Neural cell (in vitro differentiated cells): ENCODE measurements around the gene DGKQ. TPM values are rescaled to one million over a fixed set of nuclear protein-coding genes. Genes with fewer than 3 reads are reported as not detected.

Experiments
- H2AFZ ChIP-seq: fragments of 200-600, 300-800 bp; sonication (generic), shearing (Covaris generic); 2 replicates; pipeline ENCODE4 v1.6.0; 2014; ENCODE audit warnings: low read depth, mild to moderate bottlenecking, antibody characterized with exemption, low read length, moderate library complexity
- H3F3A ChIP-seq: fragments of 200-600 bp; shearing (Covaris generic); 2 replicates; pipeline ENCODE4 v1.6.1; 2016; ENCODE audit warnings: mild to moderate bottlenecking, moderate library complexity, mixed read lengths, antibody characterized with exemption, low read length; ENCODE audit not compliant: insufficient read depth, poor library complexity, severe bottlenecking
- H3K27ac ChIP-seq: fragments of 200-600, 300-800 bp; sonication (generic), shearing (Covaris generic); 2 replicates; pipeline ENCODE4 v1.5.1; 2014; ENCODE audit warnings: mild to moderate bottlenecking, low read length, moderate library complexity
- H3K27me3 ChIP-seq: fragments of 300-800, 200-600 bp; sonication (generic), shearing (Covaris generic); 2 replicates; pipeline ENCODE4 v1.6.0; 2014; ENCODE audit warnings: mild to moderate bottlenecking, low read depth, low read length, moderate library complexity; ENCODE audit not compliant: insufficient read depth
- H3K36me3 ChIP-seq: fragments of 300-800, 200-600 bp; sonication (generic), shearing (Covaris generic); 2 replicates; pipeline ENCODE4 v1.5.1; 2014; ENCODE audit warnings: mild to moderate bottlenecking, antibody characterized with exemption, low read length, moderate library complexity; ENCODE audit not compliant: insufficient read depth
- H3K4me2 ChIP-seq: fragments of 300-800, 200-600 bp; sonication (generic), shearing (Covaris generic); 2 replicates; pipeline ENCODE4 v1.6.0; 2014; ENCODE audit warnings: mild to moderate bottlenecking, low read length
- H3K4me3 ChIP-seq: fragments of 300-800, 200-600 bp; sonication (generic), shearing (Covaris generic); 2 replicates; pipeline ENCODE4 v1.5.1; 2014; ENCODE audit warnings: mild to moderate bottlenecking, low read length, moderate library complexity
- H3K79me2 ChIP-seq: fragments of 200-600 bp; shearing (Covaris generic); replicated peaks from 2 replicates; pipeline ENCODE4 v1.6.0; 2014; ENCODE audit warnings: mild to moderate bottlenecking, low read length, moderate library complexity; ENCODE audit not compliant: insufficient read depth
- H3K9ac ChIP-seq: fragments of 300-800, 200-600 bp; sonication (generic), shearing (Covaris generic); 2 replicates; pipeline ENCODE4 v1.6.1; 2016; ENCODE audit warnings: mild to moderate bottlenecking, low read length, mixed read lengths
- H3K9me2 ChIP-seq: fragments of 200-600 bp; shearing (Covaris generic); 2 replicates; pipeline ENCODE4 v1.6.1; 2016; ENCODE audit warnings: mild to moderate bottlenecking, low read length, mixed read lengths; ENCODE audit not compliant: insufficient read depth
- H3K9me3 ChIP-seq: fragments of 200-600, 300-800 bp; sonication (generic), shearing (Covaris generic); 2 replicates; pipeline ENCODE4 v1.6.1; 2016; ENCODE audit warnings: mild to moderate bottlenecking, mixed run types, low read length, moderate library complexity, mixed read lengths
- H4K20me1 ChIP-seq: fragments of 200-600 bp; shearing (Covaris generic); 2 replicates; pipeline ENCODE4 v1.6.1; 2016; ENCODE audit warnings: mild to moderate bottlenecking, mixed run types; ENCODE audit not compliant: insufficient read depth
- EP300 ChIP-seq: fragments of 450-650 bp; conservative IDR thresholded peaks from 2 replicates; pipeline ENCODE4 v1.6.1; 2014; ENCODE audit warnings: antibody characterized with exemption, mild to moderate bottlenecking, moderate library complexity; ENCODE audit not compliant: poor library complexity, severe bottlenecking
- EZH2 ChIP-seq: fragments of 200-600, 300-800 bp; shearing (Covaris generic), sonication (generic); IDR thresholded peaks from 2 replicates; pipeline ENCODE4 v1.6.1; 2014; ENCODE audit warnings: antibody characterized with exemption, low read length, borderline replicate concordance, mild to moderate bottlenecking; ENCODE audit not compliant: insufficient read depth, poor library complexity, severe bottlenecking
- MXI1 ChIP-seq: fragments of 450-650 bp; conservative IDR thresholded peaks from 2 replicates; pipeline ENCODE4 v1.6.1; 2014; ENCODE audit warnings: antibody characterized with exemption, mild to moderate bottlenecking; ENCODE audit not compliant: poor library complexity, severe bottlenecking
- POLR2AphosphoS5 ChIP-seq: IDR thresholded peaks from 2 replicates; pipeline ENCODE4 v1.6.1; 2012
- RAD21 ChIP-seq: fragments of 450-650 bp; conservative IDR thresholded peaks from 2 replicates; pipeline ENCODE4 v1.6.1; 2014; ENCODE audit warnings: antibody characterized with exemption, mild to moderate bottlenecking, moderate library complexity
- SMC3 ChIP-seq: fragments of 450-650 bp; conservative IDR thresholded peaks from 2 replicates; pipeline ENCODE4 v1.6.1; 2014; ENCODE audit warnings: antibody characterized with exemption, mild to moderate bottlenecking, moderate library complexity; ENCODE audit not compliant: poor library complexity
- TAF1 ChIP-seq: IDR thresholded peaks from 2 replicates; pipeline ENCODE4 v1.6.1; 2012; ENCODE audit warnings: low read depth
- polyA plus RNA-seq: library from polyadenylated mRNA; depleted of rRNA; stranded (reverse); fragments of >200 nt; gene quantifications from 2 replicates; pipeline ENCODE4 v1.2.3, GENCODE V29; 2014
- TF ChIP-seq, protein P1 (sequence below): IDR thresholded peaks from 2 replicates; pipeline ENCODE4 v1.6.1; 2012; ENCODE audit warnings: borderline replicate concordance
- TF ChIP-seq, protein P2 (sequence below): fragments of 450-650 bp; IDR thresholded peaks from 2 replicates; pipeline ENCODE4 v1.5.1; 2014; ENCODE audit warnings: antibody characterized with exemption, mild to moderate bottlenecking, moderate library complexity; ENCODE audit not compliant: poor library complexity, severe bottlenecking

DGKQ gene
- polyA plus RNA-seq, 1 donor from 2014 or later, result 32.4 TPM

DNA sequence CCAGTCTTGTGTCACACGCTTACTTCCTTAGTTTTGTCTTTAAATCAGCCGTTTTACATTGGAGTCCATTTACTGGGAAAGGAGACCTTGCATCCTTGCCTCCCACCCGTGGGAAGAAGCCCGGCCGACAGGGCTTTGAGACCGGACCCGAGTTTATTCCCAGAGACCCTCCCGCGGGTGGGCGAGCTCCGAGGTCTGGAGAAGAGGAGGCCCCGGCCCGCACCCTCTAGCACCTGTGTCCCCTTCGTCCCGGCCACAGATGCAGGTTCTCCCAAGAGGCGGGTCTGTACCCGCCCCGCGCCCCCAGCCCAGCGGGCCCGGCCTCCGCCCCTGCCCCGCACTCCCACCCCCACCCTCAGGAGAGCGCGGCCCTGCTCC is 23.6 kb upstream of the DGKQ start:
- no peaks in the 10 kb centered on the region for H4K20me1 ChIP-seq
- TF ChIP-seq, protein P1, sequence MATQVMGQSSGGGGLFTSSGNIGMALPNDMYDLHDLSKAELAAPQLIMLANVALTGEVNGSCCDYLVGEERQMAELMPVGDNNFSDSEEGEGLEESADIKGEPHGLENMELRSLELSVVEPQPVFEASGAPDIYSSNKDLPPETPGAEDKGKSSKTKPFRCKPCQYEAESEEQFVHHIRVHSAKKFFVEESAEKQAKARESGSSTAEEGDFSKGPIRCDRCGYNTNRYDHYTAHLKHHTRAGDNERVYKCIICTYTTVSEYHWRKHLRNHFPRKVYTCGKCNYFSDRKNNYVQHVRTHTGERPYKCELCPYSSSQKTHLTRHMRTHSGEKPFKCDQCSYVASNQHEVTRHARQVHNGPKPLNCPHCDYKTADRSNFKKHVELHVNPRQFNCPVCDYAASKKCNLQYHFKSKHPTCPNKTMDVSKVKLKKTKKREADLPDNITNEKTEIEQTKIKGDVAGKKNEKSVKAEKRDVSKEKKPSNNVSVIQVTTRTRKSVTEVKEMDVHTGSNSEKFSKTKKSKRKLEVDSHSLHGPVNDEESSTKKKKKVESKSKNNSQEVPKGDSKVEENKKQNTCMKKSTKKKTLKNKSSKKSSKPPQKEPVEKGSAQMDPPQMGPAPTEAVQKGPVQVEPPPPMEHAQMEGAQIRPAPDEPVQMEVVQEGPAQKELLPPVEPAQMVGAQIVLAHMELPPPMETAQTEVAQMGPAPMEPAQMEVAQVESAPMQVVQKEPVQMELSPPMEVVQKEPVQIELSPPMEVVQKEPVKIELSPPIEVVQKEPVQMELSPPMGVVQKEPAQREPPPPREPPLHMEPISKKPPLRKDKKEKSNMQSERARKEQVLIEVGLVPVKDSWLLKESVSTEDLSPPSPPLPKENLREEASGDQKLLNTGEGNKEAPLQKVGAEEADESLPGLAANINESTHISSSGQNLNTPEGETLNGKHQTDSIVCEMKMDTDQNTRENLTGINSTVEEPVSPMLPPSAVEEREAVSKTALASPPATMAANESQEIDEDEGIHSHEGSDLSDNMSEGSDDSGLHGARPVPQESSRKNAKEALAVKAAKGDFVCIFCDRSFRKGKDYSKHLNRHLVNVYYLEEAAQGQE, result no peak
- TF ChIP-seq POLR2AphosphoS5 (no peak), EZH2 (no peak), MXI1 (no peak), TAF1 (no peak), EP300 (no peak), SMC3 (no peak), RAD21 (no peak)
- TF ChIP-seq, protein P2, sequence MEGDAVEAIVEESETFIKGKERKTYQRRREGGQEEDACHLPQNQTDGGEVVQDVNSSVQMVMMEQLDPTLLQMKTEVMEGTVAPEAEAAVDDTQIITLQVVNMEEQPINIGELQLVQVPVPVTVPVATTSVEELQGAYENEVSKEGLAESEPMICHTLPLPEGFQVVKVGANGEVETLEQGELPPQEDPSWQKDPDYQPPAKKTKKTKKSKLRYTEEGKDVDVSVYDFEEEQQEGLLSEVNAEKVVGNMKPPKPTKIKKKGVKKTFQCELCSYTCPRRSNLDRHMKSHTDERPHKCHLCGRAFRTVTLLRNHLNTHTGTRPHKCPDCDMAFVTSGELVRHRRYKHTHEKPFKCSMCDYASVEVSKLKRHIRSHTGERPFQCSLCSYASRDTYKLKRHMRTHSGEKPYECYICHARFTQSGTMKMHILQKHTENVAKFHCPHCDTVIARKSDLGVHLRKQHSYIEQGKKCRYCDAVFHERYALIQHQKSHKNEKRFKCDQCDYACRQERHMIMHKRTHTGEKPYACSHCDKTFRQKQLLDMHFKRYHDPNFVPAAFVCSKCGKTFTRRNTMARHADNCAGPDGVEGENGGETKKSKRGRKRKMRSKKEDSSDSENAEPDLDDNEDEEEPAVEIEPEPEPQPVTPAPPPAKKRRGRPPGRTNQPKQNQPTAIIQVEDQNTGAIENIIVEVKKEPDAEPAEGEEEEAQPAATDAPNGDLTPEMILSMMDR, result no peak
- H3F3A ChIP-seq, result no peaks in the 10 kb centered on the region
- no peak overlapping the region for H3K4me2 ChIP-seq
- no peaks in the 10 kb centered on the region for H3K9me2 ChIP-seq
- no peaks in the 10 kb centered on the region for H3K79me2 ChIP-seq
- H3K9ac ChIP-seq, result peak overlapping the region; percentile 20
- H3K36me3 ChIP-seq, result no peaks in the 10 kb centered on the region
- no peak overlapping the region for H2AFZ ChIP-seq
- peak overlapping the region; percentile 28 for H3K4me3 ChIP-seq
- H3K27ac ChIP-seq, result no peak overlapping the region
- peaks cover 4% of the 10 kb centered on the region for H3K9me3 ChIP-seq
- H3K27me3 ChIP-seq, result peaks cover 34% of the 10 kb centered on the region

DNA sequence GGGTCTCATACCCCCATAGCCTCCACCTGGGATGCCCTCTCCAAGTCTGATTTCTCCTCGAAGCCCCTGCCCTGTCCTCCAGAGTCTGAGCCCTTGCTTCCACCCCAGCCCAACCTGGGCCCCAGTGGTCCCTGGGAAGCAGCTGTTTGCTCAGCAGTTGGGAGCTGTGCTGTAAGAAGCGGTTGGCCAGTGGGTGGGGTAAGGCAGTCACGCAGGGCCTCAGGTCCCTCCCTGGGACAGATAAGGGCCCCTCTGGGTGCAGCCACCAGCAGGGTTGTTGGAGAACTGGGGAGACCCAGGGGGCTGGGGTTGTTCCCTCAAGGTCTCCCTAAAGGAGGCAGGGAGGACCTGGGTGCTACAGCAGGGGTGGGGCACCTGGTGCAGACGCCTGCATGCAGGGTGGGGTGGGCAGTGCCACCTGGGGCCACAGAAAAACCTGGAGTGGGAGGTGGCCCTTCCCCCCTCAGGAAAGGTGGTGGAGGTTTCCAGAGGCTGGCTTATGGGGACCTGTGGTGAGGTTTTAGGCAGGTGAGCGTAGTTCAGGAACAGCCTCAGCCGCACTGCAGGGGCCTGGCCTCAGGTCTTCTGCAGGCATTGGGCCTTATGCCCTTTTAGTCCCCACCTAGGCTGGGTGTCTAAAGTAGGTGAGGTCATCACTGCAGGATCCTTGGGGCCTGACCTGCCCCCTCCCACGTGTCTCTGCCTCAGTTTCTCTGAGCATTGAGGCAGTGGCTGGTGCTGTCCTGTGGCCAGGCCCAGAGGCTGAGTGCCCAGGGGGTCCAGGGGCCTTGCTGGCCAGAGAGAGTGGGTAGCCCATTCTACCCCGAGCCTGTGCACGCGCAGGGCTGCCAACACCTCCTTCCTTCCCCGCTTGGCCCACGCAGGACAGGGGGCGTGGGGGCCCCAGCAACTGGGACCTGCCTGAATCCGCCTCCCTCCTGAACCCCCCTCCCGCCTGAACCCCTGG is 22.9 kb upstream of the DGKQ start:
- H2AFZ ChIP-seq, result no peak overlapping the region
- no peaks in the 10 kb centered on the region for H3K36me3 ChIP-seq
- no peak overlapping the region for H3K4me3 ChIP-seq
- no peaks in the 10 kb centered on the region for H4K20me1 ChIP-seq
- no peaks in the 10 kb centered on the region for H3K9me3 ChIP-seq
- no peaks in the 10 kb centered on the region for H3F3A ChIP-seq
- H3K9me2 ChIP-seq, result no peaks in the 10 kb centered on the region
- H3K4me2 ChIP-seq, result no peak overlapping the region
- peaks cover 27% of the 10 kb centered on the region for H3K27me3 ChIP-seq
- TF ChIP-seq RAD21, result no peak
- TF ChIP-seq POLR2AphosphoS5, result no peak
- TF ChIP-seq, protein P1, result no peak
- TF ChIP-seq, protein P2, result no peak
- no peak for TF ChIP-seq EZH2
- TF ChIP-seq EP300, result no peak
- no peak for TF ChIP-seq SMC3
- TF ChIP-seq TAF1, result no peak
- no peak for TF ChIP-seq MXI1
- H3K79me2 ChIP-seq, result no peaks in the 10 kb centered on the region
- no peak overlapping the region for H3K9ac ChIP-seq
- H3K27ac ChIP-seq, result no peak overlapping the region
